Measurements from ENCODE around the gene TRPV4. TPM values are rescaled to one million over a fixed set of nuclear protein-coding genes. Genes with fewer than 3 reads are reported as not detected.
"Not testable (repeated sequence)": the region's sequence is repeated elsewhere in the genome, so short reads cannot be mapped to it uniquely, and the experiment has no call there.

TRPV4 gene
- polyA plus RNA-seq, 1 donor from 2014 or later, result not detected

- H2AFZ ChIP-seq (ENCODE audit: low read depth, low read length), result no peak overlapping the region
- no peak overlapping the region for H3K4me2 ChIP-seq (ENCODE audit: low read length)
- H3K27ac ChIP-seq (ENCODE audit: low read length), result no peak overlapping the region
- H4K20me1 ChIP-seq (ENCODE audit: insufficient read depth), result no peaks in the 10 kb centered on the region
- H3K9me2 ChIP-seq (ENCODE audit: insufficient read depth, low read length), result no peaks in the 10 kb centered on the region
- no peaks in the 10 kb centered on the region for H3K79me2 ChIP-seq (replicated peaks; ENCODE audit: insufficient read depth, low read length)
- no peaks in the 10 kb centered on the region for H3F3A ChIP-seq (ENCODE audit: insufficient read depth, low read length, poor library complexity, severe bottlenecking)
- H3K9ac ChIP-seq (ENCODE audit: low read length), result no peak overlapping the region
- no peaks in the 10 kb centered on the region for H3K9me3 ChIP-seq (ENCODE audit: low read length)
- peaks cover 3% of the 10 kb centered on the region for H3K36me3 ChIP-seq (ENCODE audit: insufficient read depth, low read length)
- no peak overlapping the region for H3K4me3 ChIP-seq (ENCODE audit: low read length)
- H3K27me3 ChIP-seq (ENCODE audit: insufficient read depth, low read depth, low read length), result no peaks in the 10 kb centered on the region
- TF ChIP-seq MXI1 (conservative IDR thresholded peaks at IDR 0.05; ENCODE audit: poor library complexity, severe bottlenecking) (no peak), EZH2 (IDR thresholded peaks at IDR 0.05; ENCODE audit: borderline replicate concordance, insufficient read depth, low read length, poor library complexity, severe bottlenecking) (no peak), TAF1 (IDR thresholded peaks at IDR 0.05; ENCODE audit: low read depth) (no peak), SMC3 (conservative IDR thresholded peaks at IDR 0.05; ENCODE audit: poor library complexity) (no peak)
Observed at GRCh38 chr12:109855377-109855776, 22.2 kb upstream of the TRPV4 start.

GRCh38 chr12:109850518-109850917, 17.3 kb upstream of the TRPV4 start:
- not testable (repeated sequence) for H3K9ac ChIP-seq (ENCODE audit: low read length); H3K79me2 ChIP-seq (replicated peaks; ENCODE audit: insufficient read depth, low read length); H3K9me2 ChIP-seq (ENCODE audit: insufficient read depth, low read length); H3K4me2 ChIP-seq (ENCODE audit: low read length); H3K27me3 ChIP-seq (ENCODE audit: insufficient read depth, low read depth, low read length); H3K36me3 ChIP-seq (ENCODE audit: insufficient read depth, low read length); H3F3A ChIP-seq (ENCODE audit: insufficient read depth, low read length, poor library complexity, severe bottlenecking); H3K27ac ChIP-seq (ENCODE audit: low read length); H3K4me3 ChIP-seq (ENCODE audit: low read length); H4K20me1 ChIP-seq (ENCODE audit: insufficient read depth); H2AFZ ChIP-seq (ENCODE audit: low read depth, low read length); H3K9me3 ChIP-seq (ENCODE audit: low read length)

DNA sequence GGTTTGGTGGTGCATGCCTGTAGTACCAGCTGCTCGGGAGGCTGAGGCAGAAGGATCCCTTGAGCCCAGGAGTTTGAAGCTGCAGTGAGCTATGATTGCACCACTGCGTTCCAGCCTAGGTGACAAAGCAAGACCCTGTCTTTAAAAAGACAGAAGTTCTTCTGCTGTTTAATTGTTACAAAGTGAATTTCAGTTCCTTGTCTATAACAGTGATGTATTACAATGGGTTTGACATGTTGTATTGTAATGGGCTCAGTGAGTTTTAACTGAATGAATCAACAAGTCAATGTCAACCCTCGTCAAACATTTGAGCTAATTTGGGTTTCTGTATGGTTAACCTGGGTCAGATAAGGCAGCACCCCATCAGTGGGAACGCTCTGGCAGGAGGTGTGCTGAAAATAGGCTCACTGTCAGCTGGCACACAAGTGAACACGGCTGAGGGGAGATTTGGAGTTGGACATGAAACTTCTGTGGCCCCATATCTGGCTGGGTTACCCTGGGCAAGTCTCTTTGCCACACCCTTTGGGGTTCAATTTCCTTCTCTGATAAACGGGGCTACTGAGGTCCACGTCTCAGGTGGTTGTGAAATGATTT, 14.0 kb upstream of the TRPV4 start:
- H4K20me1 ChIP-seq (ENCODE audit: insufficient read depth), result no peaks in the 10 kb centered on the region
- H3K27ac ChIP-seq (ENCODE audit: low read length), result no peak overlapping the region
- H3K4me2 ChIP-seq (ENCODE audit: low read length), result no peak overlapping the region
- H3K9me3 ChIP-seq (ENCODE audit: low read length), result no peaks in the 10 kb centered on the region
- no peaks in the 10 kb centered on the region for H3K79me2 ChIP-seq (replicated peaks; ENCODE audit: insufficient read depth, low read length)
- H3K4me3 ChIP-seq (ENCODE audit: low read length), result no peak overlapping the region
- H3K9me2 ChIP-seq (ENCODE audit: insufficient read depth, low read length), result no peaks in the 10 kb centered on the region
- TF ChIP-seq MXI1 (conservative IDR thresholded peaks at IDR 0.05; ENCODE audit: poor library complexity, severe bottlenecking) (no peak), EP300 (conservative IDR thresholded peaks at IDR 0.05; ENCODE audit: poor library complexity, severe bottlenecking) (no peak), TAF1 (IDR thresholded peaks at IDR 0.05; ENCODE audit: low read depth) (no peak), RAD21 (conservative IDR thresholded peaks at IDR 0.05) (no peak), EZH2 (IDR thresholded peaks at IDR 0.05; ENCODE audit: borderline replicate concordance, insufficient read depth, low read length, poor library complexity, severe bottlenecking) (no peak), CTCF (IDR thresholded peaks at IDR 0.05; ENCODE audit: poor library complexity, severe bottlenecking) (no peak), SMC3 (conservative IDR thresholded peaks at IDR 0.05; ENCODE audit: poor library complexity) (no peak), POLR2AphosphoS5 (IDR thresholded peaks at IDR 0.05) (no peak)
- TF ChIP-seq, protein P1, sequence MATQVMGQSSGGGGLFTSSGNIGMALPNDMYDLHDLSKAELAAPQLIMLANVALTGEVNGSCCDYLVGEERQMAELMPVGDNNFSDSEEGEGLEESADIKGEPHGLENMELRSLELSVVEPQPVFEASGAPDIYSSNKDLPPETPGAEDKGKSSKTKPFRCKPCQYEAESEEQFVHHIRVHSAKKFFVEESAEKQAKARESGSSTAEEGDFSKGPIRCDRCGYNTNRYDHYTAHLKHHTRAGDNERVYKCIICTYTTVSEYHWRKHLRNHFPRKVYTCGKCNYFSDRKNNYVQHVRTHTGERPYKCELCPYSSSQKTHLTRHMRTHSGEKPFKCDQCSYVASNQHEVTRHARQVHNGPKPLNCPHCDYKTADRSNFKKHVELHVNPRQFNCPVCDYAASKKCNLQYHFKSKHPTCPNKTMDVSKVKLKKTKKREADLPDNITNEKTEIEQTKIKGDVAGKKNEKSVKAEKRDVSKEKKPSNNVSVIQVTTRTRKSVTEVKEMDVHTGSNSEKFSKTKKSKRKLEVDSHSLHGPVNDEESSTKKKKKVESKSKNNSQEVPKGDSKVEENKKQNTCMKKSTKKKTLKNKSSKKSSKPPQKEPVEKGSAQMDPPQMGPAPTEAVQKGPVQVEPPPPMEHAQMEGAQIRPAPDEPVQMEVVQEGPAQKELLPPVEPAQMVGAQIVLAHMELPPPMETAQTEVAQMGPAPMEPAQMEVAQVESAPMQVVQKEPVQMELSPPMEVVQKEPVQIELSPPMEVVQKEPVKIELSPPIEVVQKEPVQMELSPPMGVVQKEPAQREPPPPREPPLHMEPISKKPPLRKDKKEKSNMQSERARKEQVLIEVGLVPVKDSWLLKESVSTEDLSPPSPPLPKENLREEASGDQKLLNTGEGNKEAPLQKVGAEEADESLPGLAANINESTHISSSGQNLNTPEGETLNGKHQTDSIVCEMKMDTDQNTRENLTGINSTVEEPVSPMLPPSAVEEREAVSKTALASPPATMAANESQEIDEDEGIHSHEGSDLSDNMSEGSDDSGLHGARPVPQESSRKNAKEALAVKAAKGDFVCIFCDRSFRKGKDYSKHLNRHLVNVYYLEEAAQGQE (IDR thresholded peaks at IDR 0.05; ENCODE audit: borderline replicate concordance), result no peak
- no peaks in the 10 kb centered on the region for H3F3A ChIP-seq (ENCODE audit: insufficient read depth, low read length, poor library complexity, severe bottlenecking)
- no peak overlapping the region for H2AFZ ChIP-seq (ENCODE audit: low read depth, low read length)
- no peak overlapping the region for H3K9ac ChIP-seq (ENCODE audit: low read length)
- H3K27me3 ChIP-seq (ENCODE audit: insufficient read depth, low read depth, low read length), result no peaks in the 10 kb centered on the region
- H3K36me3 ChIP-seq (ENCODE audit: insufficient read depth, low read length), result no peaks in the 10 kb centered on the region
